GM21390 (cell line): ENCODE measurements around the gene NSD1.

Experiments
- ATAC-seq: cut with Tn5 transposase; IDR thresholded peaks from one replicate; pipeline ENCODE4 v1.9.1; 2021; ENCODE audit not compliant: unreplicated experiment

Gene NSD1

GRCh38 chr5:177269976-177270375 lies 136.4 kb downstream of the NSD1 start:
- no peak for ATAC-seq

- ATAC-seq, result no peak
Measured at GRCh38 chr5:177270653-177271052, 137.1 kb downstream of the NSD1 start.

- ATAC-seq, result no peak
Measured at GRCh38 chr5:177271113-177271512, 137.5 kb downstream of the NSD1 start.

- no peak for ATAC-seq
Measured at GRCh38 chr5:177275883-177276282, 142.3 kb downstream of the NSD1 start.

- ATAC-seq, result no peak
Measured at GRCh38 chr5:177276886-177277285, 143.3 kb downstream of the NSD1 start.

GRCh38 chr5:177288191-177288590 lies 154.6 kb downstream of the NSD1 start:
- no peak for ATAC-seq

- ATAC-seq, result peak; percentile 74
Measured at GRCh38 chr5:177290816-177291596, 157.4 kb downstream of the NSD1 start.

- ATAC-seq, result no peak
Measured at GRCh38 chr5:177291735-177292134, 158.2 kb downstream of the NSD1 start.

- no peak for ATAC-seq
Measured at GRCh38 chr5:177293819-177294581, 160.4 kb downstream of the NSD1 start.

GRCh38 chr5:177294632-177295031 lies 161.1 kb downstream of the NSD1 start:
- ATAC-seq, result no peak

GRCh38 chr5:177295924-177296323 lies 162.4 kb downstream of the NSD1 start:
- ATAC-seq, result no peak

GRCh38 chr5:177296581-177296980 lies 163.0 kb downstream of the NSD1 start:
- no peak for ATAC-seq

GRCh38 chr5:177297922-177298321 lies 164.3 kb downstream of the NSD1 start:
- no peak for ATAC-seq

- ATAC-seq, result no peak
Measured at GRCh38 chr5:177299697-177300096, 166.1 kb downstream of the NSD1 start.

- ATAC-seq, result peak; percentile 36
Measured at GRCh38 chr5:177300236-177300880, 166.8 kb downstream of the NSD1 start.

GRCh38 chr5:177300951-177301350 lies 167.4 kb downstream of the NSD1 start:
- ATAC-seq, result no peak

- ATAC-seq, result no peak
Measured at GRCh38 chr5:177301503-177302165, 168.1 kb downstream of the NSD1 start.

GRCh38 chr5:177302354-177303110 lies 169.0 kb downstream of the NSD1 start:
- no peak for ATAC-seq

GRCh38 chr5:177303121-177303924 lies 169.8 kb downstream of the NSD1 start, which contains the start of the genes PRELID1 and RAB24:
Gene PRELID1, plus strand, starts transcription at chr5:177303799. Its CDS starts 187 bp downstream, at chr5:177303986.
Gene RAB24, minus strand, starts transcription at chr5:177303719. Its CDS starts 431 bp downstream, at chr5:177303288.
- peak; percentile 53 for ATAC-seq
